Measurements from ENCODE around the gene PIK3CD.
"Not testable (repeated sequence)": the region's sequence is repeated elsewhere in the genome, so short reads cannot be mapped to it uniquely, and the experiment has no call there.

The PIK3CD gene

DNA sequence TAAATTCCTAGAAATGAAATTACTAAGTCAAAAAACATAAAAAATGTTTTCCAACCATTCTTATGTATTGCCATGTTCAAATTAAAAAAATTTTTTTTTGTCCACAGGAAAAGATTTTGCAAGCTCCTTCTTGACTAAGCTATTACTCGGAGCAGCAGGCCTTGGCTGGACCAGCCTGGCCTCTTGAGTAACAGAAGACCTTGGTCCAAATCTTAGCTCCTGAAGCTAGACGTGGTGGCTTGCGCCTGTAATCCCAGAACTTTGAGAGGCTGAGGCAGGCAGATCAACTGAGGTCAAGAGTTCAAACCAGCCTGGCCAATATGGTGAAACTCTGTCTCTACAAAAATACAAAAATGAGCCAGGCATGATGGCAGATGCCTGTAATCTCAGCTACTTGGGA, 94.7 kb downstream of the PIK3CD start:
- H3K4me3 ChIP-seq (replicated peaks; ENCODE audit: low read depth, low read length): no peak overlapping the region
- TF ChIP-seq, protein P1, sequence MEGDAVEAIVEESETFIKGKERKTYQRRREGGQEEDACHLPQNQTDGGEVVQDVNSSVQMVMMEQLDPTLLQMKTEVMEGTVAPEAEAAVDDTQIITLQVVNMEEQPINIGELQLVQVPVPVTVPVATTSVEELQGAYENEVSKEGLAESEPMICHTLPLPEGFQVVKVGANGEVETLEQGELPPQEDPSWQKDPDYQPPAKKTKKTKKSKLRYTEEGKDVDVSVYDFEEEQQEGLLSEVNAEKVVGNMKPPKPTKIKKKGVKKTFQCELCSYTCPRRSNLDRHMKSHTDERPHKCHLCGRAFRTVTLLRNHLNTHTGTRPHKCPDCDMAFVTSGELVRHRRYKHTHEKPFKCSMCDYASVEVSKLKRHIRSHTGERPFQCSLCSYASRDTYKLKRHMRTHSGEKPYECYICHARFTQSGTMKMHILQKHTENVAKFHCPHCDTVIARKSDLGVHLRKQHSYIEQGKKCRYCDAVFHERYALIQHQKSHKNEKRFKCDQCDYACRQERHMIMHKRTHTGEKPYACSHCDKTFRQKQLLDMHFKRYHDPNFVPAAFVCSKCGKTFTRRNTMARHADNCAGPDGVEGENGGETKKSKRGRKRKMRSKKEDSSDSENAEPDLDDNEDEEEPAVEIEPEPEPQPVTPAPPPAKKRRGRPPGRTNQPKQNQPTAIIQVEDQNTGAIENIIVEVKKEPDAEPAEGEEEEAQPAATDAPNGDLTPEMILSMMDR (IDR thresholded peaks at IDR 0.05; ENCODE audit: low read depth, low read length, missing control alignments): no peak
- DNase-seq (ENCODE audit: extremely low read depth, low read depth): no peak

DNA sequence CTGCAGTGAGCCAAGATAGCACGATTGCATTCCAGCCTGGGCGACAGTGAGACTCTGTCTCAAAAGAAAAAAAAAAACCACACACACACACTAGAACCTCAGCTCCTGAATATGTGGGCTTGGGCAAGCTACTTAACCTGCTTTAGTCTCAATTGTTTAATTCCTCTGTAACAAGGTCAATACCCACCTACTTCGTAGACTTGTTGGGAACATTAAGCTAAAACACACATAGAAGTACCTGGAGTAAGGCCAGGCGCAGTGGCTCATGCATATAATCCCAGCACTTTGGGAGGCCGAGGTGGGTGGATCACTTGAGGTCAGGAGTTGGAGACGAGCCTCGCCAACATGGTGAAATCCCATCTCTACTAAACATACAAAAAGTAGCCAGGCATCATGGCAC, 95.1 kb downstream of the PIK3CD start:
- no peak overlapping the region for H3K4me3 ChIP-seq (replicated peaks; ENCODE audit: low read depth, low read length)
- DNase-seq (ENCODE audit: extremely low read depth, low read depth): no peak
- TF ChIP-seq, protein P1 (IDR thresholded peaks at IDR 0.05; ENCODE audit: low read depth, low read length, missing control alignments): no peak

DNA sequence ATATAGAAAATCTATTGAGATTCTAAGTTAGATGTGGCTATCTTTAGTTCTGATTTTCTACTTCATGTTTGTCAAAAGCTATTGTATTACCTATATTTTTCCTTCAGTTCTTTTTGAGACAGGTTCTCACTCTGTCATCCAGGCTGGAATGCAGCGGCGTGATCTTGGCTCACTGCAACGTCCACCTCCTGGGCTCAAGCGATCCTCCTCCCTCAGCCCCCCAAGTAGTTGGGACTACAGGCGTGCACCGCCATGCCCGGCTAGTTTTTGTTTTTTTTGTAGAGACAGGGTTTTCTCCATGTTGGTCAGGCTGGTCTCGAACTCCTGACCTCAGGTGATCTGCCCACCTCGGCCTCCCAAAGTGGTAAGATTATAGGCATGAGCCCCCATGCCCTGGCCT, 96.9 kb downstream of the PIK3CD start:
- not testable (repeated sequence) for H3K4me3 ChIP-seq (replicated peaks; ENCODE audit: low read depth, low read length); DNase-seq (ENCODE audit: extremely low read depth, low read depth)

DNA sequence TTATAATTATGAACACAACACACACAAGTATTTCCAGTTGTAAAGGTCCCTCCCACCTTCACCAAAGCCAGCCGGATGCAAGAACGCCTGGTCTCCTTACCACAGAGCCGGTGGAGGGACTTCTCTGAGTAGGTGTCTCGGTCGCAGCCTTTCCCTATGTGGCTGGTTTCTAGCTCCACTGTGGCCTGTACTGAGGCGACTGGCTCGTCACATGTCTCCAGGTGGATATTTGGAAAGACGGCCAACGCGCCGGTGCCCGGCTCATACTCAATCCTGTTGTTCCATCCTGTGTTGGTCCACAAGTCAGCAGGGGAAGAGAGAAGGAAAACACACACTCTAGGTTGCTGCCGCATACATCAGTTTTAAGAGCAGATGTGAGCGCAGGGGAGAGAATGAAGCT, 97.8 kb downstream of the PIK3CD start:
- TF ChIP-seq, protein P1 (IDR thresholded peaks at IDR 0.05; ENCODE audit: low read depth, low read length, missing control alignments): no peak
- no peak for DNase-seq (ENCODE audit: extremely low read depth, low read depth)
- H3K4me3 ChIP-seq (replicated peaks; ENCODE audit: low read depth, low read length): no peak overlapping the region

DNA sequence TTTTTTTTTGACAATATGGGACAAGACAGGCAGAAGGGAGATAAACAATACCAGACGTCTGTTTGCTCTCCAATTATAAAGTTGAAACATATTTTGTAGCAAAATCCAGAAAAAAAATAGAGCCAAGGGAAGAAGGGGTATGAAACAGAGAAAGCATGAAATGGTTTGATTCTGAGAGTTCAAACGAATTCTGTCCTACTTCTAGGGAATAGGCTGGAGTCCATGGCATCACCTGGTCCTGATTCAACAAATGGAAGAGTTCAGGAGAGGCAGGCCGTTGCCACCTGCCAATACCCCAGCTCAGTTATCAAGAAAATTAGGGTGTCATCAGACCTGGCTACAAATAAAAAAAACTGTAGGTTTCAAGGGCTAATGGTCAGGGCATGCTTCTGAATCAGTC, 100.4 kb downstream of the PIK3CD start:
- H3K4me3 ChIP-seq (replicated peaks; ENCODE audit: low read depth, low read length): no peak overlapping the region
- TF ChIP-seq, protein P1 (IDR thresholded peaks at IDR 0.05; ENCODE audit: low read depth, low read length, missing control alignments): no peak
- DNase-seq (ENCODE audit: extremely low read depth, low read depth): no peak

DNA sequence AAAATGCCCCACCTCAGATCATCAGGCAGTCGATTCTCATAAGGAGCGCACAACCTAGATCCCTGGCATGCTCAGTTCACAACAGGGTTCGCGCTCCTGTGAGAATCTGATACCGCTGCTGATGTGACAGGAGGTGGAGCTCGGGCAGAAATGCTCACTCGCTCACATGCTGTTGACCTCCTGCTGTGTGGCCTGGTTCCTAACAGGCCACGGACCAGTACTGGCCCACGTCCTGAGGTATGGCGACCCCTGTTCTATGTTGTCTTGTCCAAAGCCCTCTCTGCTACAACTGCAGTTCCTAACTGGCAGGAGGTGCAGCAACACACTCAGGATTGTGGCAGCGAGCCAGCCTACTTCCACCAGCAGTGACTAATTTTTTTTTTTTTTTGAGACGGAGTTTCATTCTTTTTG, 101.6 kb downstream of the PIK3CD start:
- H3K4me3 ChIP-seq (replicated peaks; ENCODE audit: low read depth, low read length): no peak overlapping the region
- DNase-seq (ENCODE audit: extremely low read depth, low read depth): no peak
- TF ChIP-seq, protein P1 (IDR thresholded peaks at IDR 0.05; ENCODE audit: low read depth, low read length, missing control alignments): no peak

DNA sequence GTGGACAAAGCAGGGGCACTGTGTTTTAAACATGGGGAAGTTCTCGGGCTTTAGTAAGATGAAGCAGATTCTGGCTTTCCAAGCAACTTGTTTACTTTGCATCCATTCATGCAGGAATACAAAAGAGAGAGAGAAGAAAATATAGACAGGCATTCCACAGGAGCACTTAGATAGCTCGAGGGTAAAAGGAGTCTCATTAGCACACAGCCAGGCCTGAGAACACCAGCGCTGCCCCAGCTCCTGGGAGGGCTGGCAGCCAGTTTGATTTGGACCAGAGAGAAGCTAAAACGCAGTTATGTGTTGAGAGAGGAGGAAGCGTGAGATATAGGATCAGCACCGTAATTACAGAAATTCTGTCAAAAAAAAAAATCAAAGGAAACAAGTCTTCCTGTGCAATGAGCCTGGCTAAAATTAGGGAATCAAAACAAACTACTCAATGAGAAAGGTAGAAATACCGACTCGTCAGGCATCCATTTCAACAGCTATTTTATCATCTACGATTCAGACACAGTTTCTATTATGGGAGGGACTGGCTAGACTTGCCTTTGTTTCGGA, 104.0 kb downstream of the PIK3CD start:
- no peak for DNase-seq (ENCODE audit: extremely low read depth, low read depth)
- TF ChIP-seq, protein P1 (IDR thresholded peaks at IDR 0.05; ENCODE audit: low read depth, low read length, missing control alignments): no peak
- H3K4me3 ChIP-seq (replicated peaks; ENCODE audit: low read depth, low read length): no peak overlapping the region
